Measurements from ENCODE around the gene THSD1.
"Not testable (repeated sequence)": the region's sequence is repeated elsewhere in the genome, so short reads cannot be mapped to it uniquely, and the experiment has no call there.

THSD1 gene

DNA sequence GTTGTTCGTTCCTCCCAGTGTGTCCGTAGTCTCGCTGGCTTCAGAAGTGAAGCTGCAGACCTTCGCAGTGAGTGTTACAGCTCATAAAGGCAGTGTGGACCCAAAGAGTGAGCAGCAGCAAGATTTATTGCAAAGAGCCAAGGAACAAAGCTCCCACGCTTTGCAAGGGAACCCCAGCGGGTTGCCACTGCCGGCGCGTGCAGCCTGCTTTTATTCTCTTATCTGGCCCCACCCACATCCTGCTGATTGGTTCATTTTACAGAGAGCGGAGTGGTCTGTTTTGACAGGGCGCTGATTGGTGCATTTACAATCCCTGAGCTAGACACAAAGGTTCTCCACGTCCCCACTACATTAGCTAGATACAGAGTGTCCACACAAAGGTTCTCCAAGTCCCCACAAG is 1.5 kb upstream of the THSD1 start:
- H3K4me3 ChIP-seq (ENCODE audit: low read length); H3K9me3 ChIP-seq (ENCODE audit: insufficient read depth, low read depth, low read length); H3K27ac ChIP-seq (ENCODE audit: low read length); H3K36me3 ChIP-seq (ENCODE audit: insufficient read depth, low read depth, low read length); H3K4me1 ChIP-seq (ENCODE audit: insufficient read depth, low read length); H3K9ac ChIP-seq (ENCODE audit: low read depth, low read length): not testable (repeated sequence)
- H3K27me3 ChIP-seq (ENCODE audit: insufficient read depth, low read length), result peaks cover 34% of the 10 kb centered on the region

GRCh38 chr13:52406629-52407028 is 657 bp upstream of the THSD1 start:
- no peaks in the 10 kb centered on the region; the same call in 1 of the 2 replicates for H3K36me3 ChIP-seq (ENCODE audit: insufficient read depth, low read depth, low read length)
- no peak overlapping the region for H3K27ac ChIP-seq (ENCODE audit: low read length)
- H3K27me3 ChIP-seq (ENCODE audit: insufficient read depth, low read length), result peaks cover 34% of the 10 kb centered on the region
- 0 out of 2 replicates have a peak, but pooled peaks cover 3% of the 10 kb centered on the region for H3K4me1 ChIP-seq (ENCODE audit: insufficient read depth, low read length)
- no peak overlapping the region for H3K9ac ChIP-seq (ENCODE audit: low read depth, low read length)
- no peaks in the 10 kb centered on the region for H3K9me3 ChIP-seq (ENCODE audit: insufficient read depth, low read depth, low read length)
- H3K4me3 ChIP-seq (ENCODE audit: low read length), result peak overlapping the region; percentile 79

GRCh38 chr13:52405369-52405766 is 604 bp downstream of the THSD1 start:
- peak overlapping the region; percentile 79 for H3K4me3 ChIP-seq (ENCODE audit: low read length)

DNA sequence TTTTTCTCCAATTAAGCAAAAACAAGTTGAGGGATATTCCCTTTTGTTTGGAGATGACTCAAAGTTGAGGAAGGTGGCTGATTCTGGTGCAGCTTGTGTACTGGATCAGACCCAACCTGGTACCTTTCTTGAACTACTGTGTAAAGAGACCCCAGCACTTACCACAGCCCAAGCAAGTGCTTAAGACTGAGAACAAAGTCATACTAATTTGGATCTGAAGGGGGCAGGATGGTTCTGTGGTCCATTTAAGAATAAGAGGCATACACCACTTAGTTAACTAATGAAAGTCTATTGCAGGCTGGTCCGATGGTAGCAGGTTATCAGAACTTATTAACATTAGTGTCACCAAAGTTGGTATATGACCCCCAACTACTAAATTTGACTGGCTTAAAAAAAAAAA is 6.3 kb downstream of the THSD1 start:
- H3K9me3 ChIP-seq (ENCODE audit: insufficient read depth, low read depth, low read length), result no peaks in the 10 kb centered on the region
- no peaks in the 10 kb centered on the region for H3K4me1 ChIP-seq (ENCODE audit: insufficient read depth, low read length)
- peaks cover 8% of the 10 kb centered on the region for H3K27me3 ChIP-seq (ENCODE audit: insufficient read depth, low read length)
- no peaks in the 10 kb centered on the region for H3K36me3 ChIP-seq (ENCODE audit: insufficient read depth, low read depth, low read length)
- H3K9ac ChIP-seq (ENCODE audit: low read depth, low read length), result no peak overlapping the region
- H3K4me3 ChIP-seq (ENCODE audit: low read length), result no peak overlapping the region
- H3K27ac ChIP-seq (ENCODE audit: low read length), result no peak overlapping the region

More at GRCh38 chr13:52405369-52405766, 604 bp downstream of the THSD1 start:
- H3K9ac ChIP-seq (ENCODE audit: low read depth, low read length), result peak overlapping the region; percentile 37; the same call in 1 of the 2 replicates
- no peaks in the 10 kb centered on the region for H3K36me3 ChIP-seq (ENCODE audit: insufficient read depth, low read depth, low read length)
- H3K27ac ChIP-seq (ENCODE audit: low read length), result no peak overlapping the region
- H3K9me3 ChIP-seq (ENCODE audit: insufficient read depth, low read depth, low read length), result no peaks in the 10 kb centered on the region
- 0 out of 2 replicates have a peak, but pooled peaks cover 3% of the 10 kb centered on the region for H3K4me1 ChIP-seq (ENCODE audit: insufficient read depth, low read length)
- H3K27me3 ChIP-seq (ENCODE audit: insufficient read depth, low read length), result peaks cover 34% of the 10 kb centered on the region

DNA sequence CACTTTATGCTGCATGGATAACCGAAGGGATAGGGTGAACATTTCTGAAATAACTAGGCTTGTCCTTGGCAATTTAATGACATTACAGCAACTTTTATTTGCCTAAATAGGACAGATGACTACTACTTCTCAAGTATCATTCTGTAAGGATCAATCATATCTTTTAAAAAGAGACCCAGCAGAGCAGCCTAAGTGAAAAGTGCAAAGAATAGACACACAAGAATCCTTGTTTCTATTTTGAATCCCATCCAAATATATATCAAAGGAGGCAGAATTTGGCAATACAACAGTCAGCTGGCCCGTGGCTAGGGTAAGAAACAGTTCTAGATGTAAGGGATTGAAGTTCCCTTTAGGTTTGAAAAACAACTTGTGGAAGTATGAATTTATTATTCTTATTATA is 6.9 kb downstream of the THSD1 start:
- Histone ChIP-seq H3K4me1 (ENCODE audit: insufficient read depth, low read length) (no peaks in the 10 kb centered on the region), H3K36me3 (ENCODE audit: insufficient read depth, low read depth, low read length) (no peaks in the 10 kb centered on the region), H3K9me3 (ENCODE audit: insufficient read depth, low read depth, low read length) (no peaks in the 10 kb centered on the region), H3K9ac (ENCODE audit: low read depth, low read length) (no peak overlapping the region), H3K27me3 (ENCODE audit: insufficient read depth, low read length) (peaks cover 2% of the 10 kb centered on the region), H3K27ac (ENCODE audit: low read length) (no peak overlapping the region), H3K4me3 (ENCODE audit: low read length) (no peak overlapping the region)

GRCh38 chr13:52395704-52396103 is 10.3 kb downstream of the THSD1 start:
- Histone ChIP-seq H3K9me3 (ENCODE audit: insufficient read depth, low read depth, low read length) (no peaks in the 10 kb centered on the region), H3K4me3 (ENCODE audit: low read length) (no peak overlapping the region), H3K36me3 (ENCODE audit: insufficient read depth, low read depth, low read length) (no peaks in the 10 kb centered on the region), H3K4me1 (ENCODE audit: insufficient read depth, low read length) (no peaks in the 10 kb centered on the region), H3K9ac (ENCODE audit: low read depth, low read length) (no peak overlapping the region), H3K27ac (ENCODE audit: low read length) (no peak overlapping the region), H3K27me3 (ENCODE audit: insufficient read depth, low read length) (no peaks in the 10 kb centered on the region)

- Histone ChIP-seq H3K36me3 (ENCODE audit: insufficient read depth, low read depth, low read length) (no peaks in the 10 kb centered on the region), H3K4me3 (ENCODE audit: low read length) (no peak overlapping the region), H3K9me3 (ENCODE audit: insufficient read depth, low read depth, low read length) (no peaks in the 10 kb centered on the region), H3K9ac (ENCODE audit: low read depth, low read length) (no peak overlapping the region), H3K27me3 (ENCODE audit: insufficient read depth, low read length) (no peaks in the 10 kb centered on the region), H3K4me1 (ENCODE audit: insufficient read depth, low read length) (no peaks in the 10 kb centered on the region), H3K27ac (ENCODE audit: low read length) (no peak overlapping the region)
These were observed 11.4 kb downstream of the THSD1 start for GRCh38 chr13:52394586-52394985.

DNA sequence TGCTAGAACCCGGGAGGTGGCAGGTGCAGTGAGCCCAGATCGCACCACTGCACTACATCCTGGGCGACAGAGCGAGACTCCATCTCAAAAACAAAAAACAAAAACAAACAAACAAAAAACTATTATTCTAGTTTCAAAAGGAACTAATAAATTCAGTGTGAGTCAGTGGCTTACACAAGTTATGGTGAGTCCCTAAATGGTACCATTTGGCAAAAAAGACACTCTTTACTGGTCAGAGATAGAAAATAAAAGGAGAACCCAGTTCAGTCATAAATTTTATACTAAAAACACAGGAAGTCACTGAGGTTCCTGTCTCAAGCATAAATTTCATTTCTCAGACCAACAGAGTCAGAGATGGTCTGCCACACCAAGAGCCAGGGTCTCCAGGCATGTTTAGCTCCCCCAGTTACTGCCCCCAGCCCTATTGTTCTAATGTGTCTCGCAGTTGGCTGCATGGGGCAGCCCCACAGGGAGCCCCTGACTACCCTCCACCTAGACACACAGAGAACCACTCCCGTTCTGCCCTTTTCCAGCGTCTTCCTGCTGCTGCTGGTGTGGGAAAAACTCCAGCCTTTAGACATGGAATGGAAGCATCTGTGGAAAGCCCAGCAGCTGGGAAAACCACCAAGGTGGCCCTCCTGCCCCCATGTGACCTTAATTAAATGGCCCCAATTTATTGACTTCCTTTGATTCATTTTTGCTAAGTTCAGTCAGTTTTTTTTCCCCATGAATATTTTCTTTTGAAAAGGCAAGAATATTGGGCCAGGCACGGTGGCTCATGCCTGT is 12.2 kb downstream of the THSD1 start:
- no peaks in the 10 kb centered on the region for H3K4me1 ChIP-seq (ENCODE audit: insufficient read depth, low read length)
- no peaks in the 10 kb centered on the region for H3K36me3 ChIP-seq (ENCODE audit: insufficient read depth, low read depth, low read length)
- no peak overlapping the region for H3K27ac ChIP-seq (ENCODE audit: low read length)
- no peak overlapping the region for H3K9ac ChIP-seq (ENCODE audit: low read depth, low read length)
- H3K27me3 ChIP-seq (ENCODE audit: insufficient read depth, low read length), result no peaks in the 10 kb centered on the region
- H3K4me3 ChIP-seq (ENCODE audit: low read length), result no peak overlapping the region
- H3K9me3 ChIP-seq (ENCODE audit: insufficient read depth, low read depth, low read length), result no peaks in the 10 kb centered on the region

- Histone ChIP-seq H3K4me1 (ENCODE audit: insufficient read depth, low read length) (no peaks in the 10 kb centered on the region), H3K9me3 (ENCODE audit: insufficient read depth, low read depth, low read length) (0 out of 2 replicates have a peak, but pooled peaks cover 3% of the 10 kb centered on the region), H3K36me3 (ENCODE audit: insufficient read depth, low read depth, low read length) (no peaks in the 10 kb centered on the region), H3K4me3 (ENCODE audit: low read length) (no peak overlapping the region), H3K27me3 (ENCODE audit: insufficient read depth, low read length) (no peaks in the 10 kb centered on the region), H3K9ac (ENCODE audit: low read depth, low read length) (no peak overlapping the region), H3K27ac (ENCODE audit: low read length) (no peak overlapping the region)
These were observed 18.3 kb downstream of the THSD1 start for GRCh38 chr13:52387721-52388120.

DNA sequence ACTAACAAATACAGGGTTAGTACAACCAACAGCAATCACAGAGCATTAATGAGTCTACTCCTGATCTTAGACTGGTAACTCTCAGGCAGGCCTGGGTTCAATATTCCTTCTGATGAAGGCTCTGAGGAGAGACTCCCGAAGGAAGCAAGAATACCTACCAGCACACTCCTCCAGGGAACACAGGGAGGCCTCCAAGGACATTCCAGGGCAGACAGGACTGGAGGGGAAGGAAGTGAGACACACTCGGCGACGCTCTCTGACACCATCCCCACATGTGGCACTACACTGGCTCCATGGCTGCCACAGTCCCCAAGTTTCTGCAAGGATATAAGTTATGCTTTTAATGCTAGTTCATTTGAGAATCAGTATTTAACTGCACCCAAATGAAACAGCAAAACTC is 20.1 kb downstream of the THSD1 start:
- Histone ChIP-seq H3K9ac (ENCODE audit: low read depth, low read length) (no peak overlapping the region), H3K27me3 (ENCODE audit: insufficient read depth, low read length) (no peaks in the 10 kb centered on the region), H3K4me3 (ENCODE audit: low read length) (no peak overlapping the region), H3K36me3 (ENCODE audit: insufficient read depth, low read depth, low read length) (no peaks in the 10 kb centered on the region), H3K4me1 (ENCODE audit: insufficient read depth, low read length) (no peaks in the 10 kb centered on the region), H3K9me3 (ENCODE audit: insufficient read depth, low read depth, low read length) (0 out of 2 replicates have a peak, but pooled peaks cover 3% of the 10 kb centered on the region), H3K27ac (ENCODE audit: low read length) (no peak overlapping the region)

DNA sequence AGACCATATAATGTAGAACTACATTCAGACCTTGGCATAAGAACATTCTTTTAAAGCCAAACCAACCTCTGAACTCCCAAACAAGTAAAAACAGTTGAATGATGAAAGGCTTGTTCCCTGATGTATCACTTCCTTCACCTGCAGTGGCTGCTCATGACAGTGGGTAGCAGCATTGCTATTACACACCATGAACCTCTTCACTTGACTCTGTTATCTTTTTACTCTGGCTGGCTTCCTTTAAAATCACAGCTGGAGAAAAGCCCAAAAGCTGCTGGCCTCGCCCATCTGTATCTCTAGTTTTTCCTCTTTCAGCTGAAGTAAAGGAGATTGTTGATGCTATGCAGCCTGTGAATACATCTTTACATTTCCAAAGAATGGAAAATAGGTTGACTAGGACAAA is 22.6 kb downstream of the THSD1 start:
- no peaks in the 10 kb centered on the region for H3K36me3 ChIP-seq (ENCODE audit: insufficient read depth, low read depth, low read length)
- H3K27ac ChIP-seq (ENCODE audit: low read length), result no peak overlapping the region
- no peak overlapping the region for H3K9ac ChIP-seq (ENCODE audit: low read depth, low read length)
- 0 out of 2 replicates have a peak, but pooled peaks cover 3% of the 10 kb centered on the region for H3K9me3 ChIP-seq (ENCODE audit: insufficient read depth, low read depth, low read length)
- H3K4me3 ChIP-seq (ENCODE audit: low read length), result no peak overlapping the region
- H3K27me3 ChIP-seq (ENCODE audit: insufficient read depth, low read length), result no peaks in the 10 kb centered on the region
- no peaks in the 10 kb centered on the region for H3K4me1 ChIP-seq (ENCODE audit: insufficient read depth, low read length)

DNA sequence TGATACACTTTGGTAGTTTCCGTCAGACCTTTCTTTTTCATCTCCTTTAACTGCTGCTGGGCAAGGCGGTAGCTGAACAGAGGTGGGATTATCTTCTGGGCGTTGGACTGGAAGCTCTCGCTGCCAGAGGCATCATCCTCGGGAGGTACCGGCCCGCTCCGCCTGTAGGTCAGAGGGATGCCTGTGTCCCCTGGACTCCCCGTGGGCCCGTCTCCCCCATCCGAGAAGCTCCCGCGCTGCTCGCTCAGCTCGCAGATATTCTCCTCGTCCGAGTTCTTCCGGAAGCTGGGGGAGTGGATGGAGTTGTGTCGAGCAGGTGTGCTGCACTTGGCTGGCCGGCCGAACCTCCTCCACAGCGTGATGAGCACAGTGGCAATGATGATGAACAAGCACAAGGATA is 27.7 kb downstream of the THSD1 start:
- Histone ChIP-seq H3K4me3 (ENCODE audit: low read length) (no peak overlapping the region), H3K9me3 (ENCODE audit: insufficient read depth, low read depth, low read length) (no peaks in the 10 kb centered on the region), H3K9ac (ENCODE audit: low read depth, low read length) (no peak overlapping the region), H3K27me3 (ENCODE audit: insufficient read depth, low read length) (no peaks in the 10 kb centered on the region), H3K27ac (ENCODE audit: low read length) (no peak overlapping the region), H3K36me3 (ENCODE audit: insufficient read depth, low read depth, low read length) (no peaks in the 10 kb centered on the region), H3K4me1 (ENCODE audit: insufficient read depth, low read length) (no peaks in the 10 kb centered on the region)

Measured in iPS-20b (cell line).